RWPE1 (cell line): ENCODE measurements around the gene AEN.
A peak's percentile ranks its signal among the peaks of the same experiment; 100 is the strongest.
"Not testable (repeated sequence)": the region's sequence is repeated elsewhere in the genome, so short reads cannot be mapped to it uniquely, and the experiment has no call there.

ENCODE experiments used
- CTCF ChIA-PET: fragments of 350-600 bp; sonication (Branson Sonifier 250); formaldehyde crosslinking; extraction: SDS; loops from one replicate; lab custom pipeline; 2021; lab: Yijun Ruan, JAX
- POLR2A ChIA-PET: fragments of 400-600 bp; formaldehyde crosslinking; extraction: SDS; loops from one replicate; lab custom pipeline; 2020; ENCODE audit warnings: antibody characterized with exemption; ENCODE audit not compliant: low non-redundant PET; lab: Yijun Ruan, JAX
- DNase-seq: peaks from one replicate; pipeline ENCODE4 v3.0.0; 2012; ENCODE audit warnings: low spot score
- H3K27ac ChIP-seq: fragments of 450-650 bp; 2 replicates; pipeline ENCODE4 v1.5.1; 2017
- CTCF ChIP-seq: fragments of 450-650 bp; conservative IDR thresholded peaks from 2 replicates; pipeline ENCODE4 v1.5.1; 2017; ENCODE audit warnings: low read depth, mild to moderate bottlenecking

The AEN gene

GRCh38 chr15:88630798-88631463, 9.8 kb downstream of the AEN start:
- CTCF ChIA-PET, result no interaction called here
- POLR2A ChIA-PET, result no interaction called here
- TF ChIP-seq CTCF, result no peak
- DNase-seq, result no peak
- H3K27ac ChIP-seq, result peak overlapping the region; percentile 70

- no peak for TF ChIP-seq CTCF
- ChIA-PET CTCF (no interaction called here), POLR2A (no interaction called here)
- DNase-seq, result no peak
- H3K27ac ChIP-seq, result peak overlapping the region; percentile 70
These were observed 10.4 kb downstream of the AEN start for GRCh38 chr15:88631464-88632028.

- DNase-seq, POLR2A ChIA-PET, CTCF ChIA-PET: not testable (repeated sequence)
- peak overlapping the region; percentile 70 for H3K27ac ChIP-seq
These were observed 11.7 kb downstream of the AEN start for GRCh38 chr15:88632797-88633196.

GRCh38 chr15:88634449-88634848, 13.3 kb downstream of the AEN start:
- no peak for TF ChIP-seq CTCF
- ChIA-PET POLR2A (interaction anchor here (0.6 kb wide), 1 partner anchor 1831 kb away, joined by 4 read pairs; no protein-coding TSS in a partner anchor), CTCF (no interaction called here)
- H3K27ac ChIP-seq, result no peak overlapping the region
- no peak for DNase-seq

- CTCF ChIA-PET, result interaction anchor here (0.6 to 0.8 kb wide), 2 partner anchors 13 to 512 kb away, joined by 3 to 4 read pairs; no protein-coding TSS in a partner anchor
- no peak for DNase-seq
- POLR2A ChIA-PET, result no interaction called here
- no peak for TF ChIP-seq CTCF
- no peak overlapping the region for H3K27ac ChIP-seq
These were observed 14.2 kb downstream of the AEN start for GRCh38 chr15:88635318-88635717.

- no peak for TF ChIP-seq CTCF
- POLR2A ChIA-PET, result no interaction called here
- peak; percentile 74 for DNase-seq
- CTCF ChIA-PET, result no interaction called here
- H3K27ac ChIP-seq, result peak overlapping the region; percentile 93
These were observed 14.9 kb downstream of the AEN start for GRCh38 chr15:88636050-88636449.

GRCh38 chr15:88636654-88637053, 15.5 kb downstream of the AEN start:
- TF ChIP-seq CTCF, result no peak
- ChIA-PET POLR2A (no interaction called here), CTCF (no interaction called here)
- H3K27ac ChIP-seq, result peak overlapping the region; percentile 93
- no peak for DNase-seq
